PFSK-1 (cell line): ENCODE results near the gene CTBP2.
A peak's percentile ranks its signal among the peaks of the same experiment; 100 is the strongest.

ENCODE experiments used
- FOXP2 ChIP-seq: optimal IDR thresholded peaks from 2 replicates; pipeline ENCODE3; 2011; ENCODE audit warnings: borderline replicate concordance, control low read depth, inconsistent platforms; ENCODE audit not compliant: insufficient read depth; ENCODE audit errors: extremely low read length, extremely low read depth
- POLR2AphosphoS5 ChIP-seq: IDR thresholded peaks from 2 replicates; pipeline ENCODE4 v1.6.1; 2012; ENCODE audit warnings: low read depth, mild to moderate bottlenecking, control low read depth, low read length, moderate library complexity
- TAF1 ChIP-seq: IDR thresholded peaks from 2 replicates; pipeline ENCODE4 v1.6.1; 2012; ENCODE audit warnings: low read length, control low read depth, borderline replicate concordance; ENCODE audit not compliant: insufficient read depth
- TF ChIP-seq, protein P1 (sequence below), 2 experiments: IDR thresholded peaks; 2 replicates each; pipeline versions ENCODE4 v1.6.1 to v1.8.0; 2011 to 2012; ENCODE audit warnings: low read depth in 2 of 2, low read length in 2 of 2, control low read depth in 1 of 2, inconsistent platforms in 1 of 2, mild to moderate bottlenecking in 1 of 2, moderate library complexity in 1 of 2; ENCODE audit not compliant: insufficient read depth in 1 of 2

DNA sequence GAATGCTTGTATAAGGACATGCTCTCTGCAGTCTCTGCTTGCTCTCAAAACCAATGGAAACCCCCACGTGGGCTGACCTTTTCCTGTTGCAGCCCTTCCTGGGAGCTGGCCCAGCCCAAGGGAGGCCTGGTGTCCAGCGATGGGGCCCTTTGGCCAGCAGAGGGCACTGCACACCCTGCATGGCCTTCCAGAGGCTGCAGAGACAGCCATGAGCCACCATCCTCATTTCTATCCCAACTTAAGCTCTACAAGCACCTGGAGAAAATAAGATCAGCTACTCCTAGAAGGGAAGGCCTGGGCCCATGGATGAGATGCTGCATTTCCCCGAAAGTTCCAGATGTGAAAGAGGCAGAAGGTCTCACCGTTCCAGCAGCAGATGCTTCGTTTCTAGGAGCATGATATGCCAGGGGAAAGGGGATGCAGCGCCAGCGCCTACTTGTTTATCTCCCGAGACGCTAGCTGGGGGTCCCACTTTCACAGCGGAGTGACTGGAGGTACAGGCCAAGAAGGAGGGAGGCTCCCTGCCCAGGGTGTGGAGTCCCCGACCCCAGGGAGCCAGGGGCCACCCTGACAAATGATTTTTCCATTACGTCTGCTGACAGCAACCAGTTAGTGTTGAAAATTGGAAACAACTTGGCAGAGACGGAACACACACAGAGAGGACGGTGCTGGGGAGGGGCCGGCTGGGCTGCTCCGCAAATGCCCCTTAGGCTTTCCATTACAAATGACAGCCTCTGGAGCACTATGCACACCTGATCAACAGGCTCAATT, 112.1 kb downstream of the CTBP2 start:
- no peak for TF ChIP-seq POLR2AphosphoS5
- no peak for TF ChIP-seq TAF1
- TF ChIP-seq, protein P1, sequence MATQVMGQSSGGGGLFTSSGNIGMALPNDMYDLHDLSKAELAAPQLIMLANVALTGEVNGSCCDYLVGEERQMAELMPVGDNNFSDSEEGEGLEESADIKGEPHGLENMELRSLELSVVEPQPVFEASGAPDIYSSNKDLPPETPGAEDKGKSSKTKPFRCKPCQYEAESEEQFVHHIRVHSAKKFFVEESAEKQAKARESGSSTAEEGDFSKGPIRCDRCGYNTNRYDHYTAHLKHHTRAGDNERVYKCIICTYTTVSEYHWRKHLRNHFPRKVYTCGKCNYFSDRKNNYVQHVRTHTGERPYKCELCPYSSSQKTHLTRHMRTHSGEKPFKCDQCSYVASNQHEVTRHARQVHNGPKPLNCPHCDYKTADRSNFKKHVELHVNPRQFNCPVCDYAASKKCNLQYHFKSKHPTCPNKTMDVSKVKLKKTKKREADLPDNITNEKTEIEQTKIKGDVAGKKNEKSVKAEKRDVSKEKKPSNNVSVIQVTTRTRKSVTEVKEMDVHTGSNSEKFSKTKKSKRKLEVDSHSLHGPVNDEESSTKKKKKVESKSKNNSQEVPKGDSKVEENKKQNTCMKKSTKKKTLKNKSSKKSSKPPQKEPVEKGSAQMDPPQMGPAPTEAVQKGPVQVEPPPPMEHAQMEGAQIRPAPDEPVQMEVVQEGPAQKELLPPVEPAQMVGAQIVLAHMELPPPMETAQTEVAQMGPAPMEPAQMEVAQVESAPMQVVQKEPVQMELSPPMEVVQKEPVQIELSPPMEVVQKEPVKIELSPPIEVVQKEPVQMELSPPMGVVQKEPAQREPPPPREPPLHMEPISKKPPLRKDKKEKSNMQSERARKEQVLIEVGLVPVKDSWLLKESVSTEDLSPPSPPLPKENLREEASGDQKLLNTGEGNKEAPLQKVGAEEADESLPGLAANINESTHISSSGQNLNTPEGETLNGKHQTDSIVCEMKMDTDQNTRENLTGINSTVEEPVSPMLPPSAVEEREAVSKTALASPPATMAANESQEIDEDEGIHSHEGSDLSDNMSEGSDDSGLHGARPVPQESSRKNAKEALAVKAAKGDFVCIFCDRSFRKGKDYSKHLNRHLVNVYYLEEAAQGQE (IDR thresholded peaks at IDR 0.05; ENCODE audit: insufficient read depth in 1 of 2, low read depth in 2 of 2, low read length in 2 of 2), result no peak
- TF ChIP-seq FOXP2, result peak; percentile 78
